SJCRH30 (cell line): ENCODE measurements around the gene PMS1. TPM values are rescaled to one million over a fixed set of nuclear protein-coding genes. Genes with fewer than 3 reads are reported as not detected.
"Not testable (repeated sequence)": the region's sequence is repeated elsewhere in the genome, so short reads cannot be mapped to it uniquely, and the experiment has no call there.

Experiments used
- DNase-seq, 2 experiments: peaks; one replicate each; pipeline ENCODE4 v3.0.0-alpha.2; 2015 to 2020
- H3K27ac ChIP-seq: fragments of 250-450 bp; sonication (Bioruptor Pico); 2 replicates; pipeline ENCODE4 v1.5.1; 2020; ENCODE audit warnings: mild to moderate bottlenecking, moderate library complexity
- H3K27me3 ChIP-seq: fragments of 250-450 bp; sonication (Bioruptor Pico); 2 replicates; pipeline ENCODE4 v1.5.1; 2020; ENCODE audit warnings: mild to moderate bottlenecking, moderate library complexity
- H3K36me3 ChIP-seq: fragments of 250-450 bp; sonication (Bioruptor Pico); 2 replicates; pipeline ENCODE4 v1.5.1; 2020; ENCODE audit warnings: mild to moderate bottlenecking, moderate library complexity
- H3K4me1 ChIP-seq: fragments of 250-450 bp; sonication (Bioruptor Pico); 2 replicates; pipeline ENCODE4 v1.5.1; 2020; ENCODE audit warnings: mild to moderate bottlenecking, moderate library complexity
- H3K4me3 ChIP-seq: fragments of 250-450 bp; sonication (Bioruptor Pico); 2 replicates; pipeline ENCODE4 v1.5.1; 2020; ENCODE audit warnings: mild to moderate bottlenecking, moderate library complexity
- H3K9me3 ChIP-seq: fragments of 250-450 bp; sonication (Bioruptor Pico); replicated peaks from 2 replicates; pipeline ENCODE4 v1.5.1; 2020; ENCODE audit warnings: mild to moderate bottlenecking, moderate library complexity
- total RNA-seq: library from RNA; depleted of rRNA; stranded (reverse); fragments of >200 nt; shearing (Covaris generic); gene quantifications from 2 replicates; pipeline ENCODE4 v1.2.3, GENCODE V29; 2014

Gene PMS1
- total RNA-seq, 1 experiment from 2014 or later, result 83.0 TPM

GRCh38 chr2:189830510-189830909 lies 46.3 kb downstream of the PMS1 start:
- peaks cover 29% of the 10 kb centered on the region for H3K36me3 ChIP-seq

GRCh38 chr2:189834059-189834458 lies 49.8 kb downstream of the PMS1 start:
- H3K36me3 ChIP-seq, result peaks cover 8% of the 10 kb centered on the region; the same call in 1 of the 2 replicates
- H3K27me3 ChIP-seq, result no peaks in the 10 kb centered on the region
- H3K27ac ChIP-seq, result no peak overlapping the region
- no peaks in the 10 kb centered on the region for H3K9me3 ChIP-seq
- H3K4me1 ChIP-seq, result peaks cover 12% of the 10 kb centered on the region
- no peak for DNase-seq
- no peak overlapping the region for H3K4me3 ChIP-seq

More at GRCh38 chr2:189830510-189830909, 46.3 kb downstream of the PMS1 start:
- H3K27ac ChIP-seq, result no peak overlapping the region
- no peaks in the 10 kb centered on the region; the same call in 1 of the 2 replicates for H3K9me3 ChIP-seq
- no peak overlapping the region for H3K4me3 ChIP-seq
- H3K27me3 ChIP-seq, result no peaks in the 10 kb centered on the region
- H3K4me1 ChIP-seq, result no peaks in the 10 kb centered on the region
- no peak for DNase-seq

- not testable (repeated sequence) for H3K27ac ChIP-seq, H3K9me3 ChIP-seq, H3K36me3 ChIP-seq, H3K4me3 ChIP-seq, DNase-seq, H3K27me3 ChIP-seq
- H3K4me1 ChIP-seq, result peaks cover 12% of the 10 kb centered on the region
Observed at GRCh38 chr2:189834642-189835041, 50.4 kb downstream of the PMS1 start.

- H3K27me3 ChIP-seq, result no peaks in the 10 kb centered on the region
- H3K4me3 ChIP-seq, result peak overlapping the region; percentile 2; the same call in 1 of the 2 replicates
- peaks cover 12% of the 10 kb centered on the region for H3K4me1 ChIP-seq
- H3K9me3 ChIP-seq, result no peaks in the 10 kb centered on the region; the same call in 1 of the 2 replicates
- peaks cover 8% of the 10 kb centered on the region; the same call in 1 of the 2 replicates for H3K36me3 ChIP-seq
- peak overlapping the region; percentile 49 for H3K27ac ChIP-seq
- DNase-seq, result peak in 1 of 2 experiments; percentile 69
Observed at GRCh38 chr2:189835855-189836558, 51.8 kb downstream of the PMS1 start.

GRCh38 chr2:189836644-189837043 lies 52.4 kb downstream of the PMS1 start:
- peak overlapping the region; percentile 49 for H3K27ac ChIP-seq
- H3K36me3 ChIP-seq, result peaks cover 8% of the 10 kb centered on the region; the same call in 1 of the 2 replicates
- no peaks in the 10 kb centered on the region; the same call in 1 of the 2 replicates for H3K9me3 ChIP-seq
- H3K4me1 ChIP-seq, result peaks cover 12% of the 10 kb centered on the region
- peak overlapping the region; percentile 2; the same call in 1 of the 2 replicates for H3K4me3 ChIP-seq
- no peaks in the 10 kb centered on the region for H3K27me3 ChIP-seq
- peak; percentile 14 to 80 for DNase-seq

- H3K9me3 ChIP-seq, result no peaks in the 10 kb centered on the region; the same call in 1 of the 2 replicates
- no peak for DNase-seq
- no peak overlapping the region for H3K27ac ChIP-seq
- H3K27me3 ChIP-seq, result no peaks in the 10 kb centered on the region
- H3K4me1 ChIP-seq, result peaks cover 12% of the 10 kb centered on the region
- H3K4me3 ChIP-seq, result no peak overlapping the region
- peaks cover 13% of the 10 kb centered on the region for H3K36me3 ChIP-seq
Observed at GRCh38 chr2:189837326-189837725, 53.1 kb downstream of the PMS1 start.

- H3K27ac ChIP-seq, result no peak overlapping the region
- H3K27me3 ChIP-seq, result no peaks in the 10 kb centered on the region
- DNase-seq, result no peak
- no peaks in the 10 kb centered on the region; the same call in 1 of the 2 replicates for H3K9me3 ChIP-seq
- H3K4me3 ChIP-seq, result no peak overlapping the region
- peaks cover 31% of the 10 kb centered on the region for H3K36me3 ChIP-seq
- peaks cover 9% of the 10 kb centered on the region for H3K4me1 ChIP-seq
Observed at GRCh38 chr2:189841019-189841418, 56.8 kb downstream of the PMS1 start.

GRCh38 chr2:189848276-189848675 lies 64.0 kb downstream of the PMS1 start:
- Histone ChIP-seq H3K4me1 (no peaks in the 10 kb centered on the region), H3K4me3 (no peak overlapping the region), H3K36me3 (peaks cover 52% of the 10 kb centered on the region), H3K27ac (no peak overlapping the region), H3K9me3 (no peaks in the 10 kb centered on the region), H3K27me3 (no peaks in the 10 kb centered on the region)
- no peak for DNase-seq

GRCh38 chr2:189849550-189849949 lies 65.3 kb downstream of the PMS1 start:
- no peaks in the 10 kb centered on the region for H3K27me3 ChIP-seq
- no peak overlapping the region for H3K27ac ChIP-seq
- no peaks in the 10 kb centered on the region for H3K4me1 ChIP-seq
- H3K4me3 ChIP-seq, result no peak overlapping the region
- no peaks in the 10 kb centered on the region for H3K9me3 ChIP-seq
- no peak for DNase-seq
- H3K36me3 ChIP-seq, result peaks cover 54% of the 10 kb centered on the region

- Histone ChIP-seq H3K27ac (no peak overlapping the region), H3K27me3 (no peaks in the 10 kb centered on the region), H3K9me3 (no peaks in the 10 kb centered on the region), H3K4me1 (no peaks in the 10 kb centered on the region), H3K36me3 (peaks cover 51% of the 10 kb centered on the region), H3K4me3 (no peak overlapping the region)
- no peak for DNase-seq
Observed at GRCh38 chr2:189851174-189851826, 67.0 kb downstream of the PMS1 start.

GRCh38 chr2:189854187-189854586 lies 69.9 kb downstream of the PMS1 start:
- peaks cover 47% of the 10 kb centered on the region for H3K36me3 ChIP-seq
- H3K4me1 ChIP-seq, result no peaks in the 10 kb centered on the region
- H3K9me3 ChIP-seq, result no peaks in the 10 kb centered on the region
- no peak for DNase-seq
- no peak overlapping the region for H3K4me3 ChIP-seq
- no peak overlapping the region for H3K27ac ChIP-seq
- no peaks in the 10 kb centered on the region; the same call in 1 of the 2 replicates for H3K27me3 ChIP-seq

GRCh38 chr2:189854940-189855339 lies 70.7 kb downstream of the PMS1 start:
- no peaks in the 10 kb centered on the region for H3K4me1 ChIP-seq
- no peaks in the 10 kb centered on the region; the same call in 1 of the 2 replicates for H3K27me3 ChIP-seq
- DNase-seq, result no peak
- no peaks in the 10 kb centered on the region for H3K9me3 ChIP-seq
- H3K36me3 ChIP-seq, result peaks cover 46% of the 10 kb centered on the region
- H3K27ac ChIP-seq, result no peak overlapping the region
- no peak overlapping the region for H3K4me3 ChIP-seq

GRCh38 chr2:189858291-189858690 lies 74.0 kb downstream of the PMS1 start:
- no peak for DNase-seq
- Histone ChIP-seq H3K4me1 (no peaks in the 10 kb centered on the region), H3K27ac (no peak overlapping the region), H3K4me3 (no peak overlapping the region), H3K9me3 (0 out of 2 replicates have a peak, but pooled peaks cover 10% of the 10 kb centered on the region), H3K36me3 (peaks cover 55% of the 10 kb centered on the region), H3K27me3 (no peaks in the 10 kb centered on the region; the same call in 1 of the 2 replicates)

- no peaks in the 10 kb centered on the region; the same call in 1 of the 2 replicates for H3K27me3 ChIP-seq
- 0 out of 2 replicates have a peak, but pooled peaks cover under 1% of the 10 kb centered on the region for H3K4me1 ChIP-seq
- H3K27ac ChIP-seq, result no peak overlapping the region
- no peak overlapping the region for H3K4me3 ChIP-seq
- no peak for DNase-seq
- H3K36me3 ChIP-seq, result peaks cover 56% of the 10 kb centered on the region
- 0 out of 2 replicates have a peak, but pooled peaks cover 10% of the 10 kb centered on the region for H3K9me3 ChIP-seq
Observed at GRCh38 chr2:189860161-189860560, 75.9 kb downstream of the PMS1 start.

- Histone ChIP-seq H3K27ac (no peak overlapping the region), H3K9me3 (0 out of 2 replicates have a peak, but pooled peaks cover 10% of the 10 kb centered on the region), H3K27me3 (no peaks in the 10 kb centered on the region; the same call in 1 of the 2 replicates), H3K4me1 (0 out of 2 replicates have a peak, but pooled peaks cover 3% of the 10 kb centered on the region), H3K4me3 (no peak overlapping the region), H3K36me3 (peaks cover 58% of the 10 kb centered on the region)
- no peak for DNase-seq
Observed at GRCh38 chr2:189862751-189863150, 78.5 kb downstream of the PMS1 start.
